K562 (cell line): Measurements from ENCODE around the gene PIN1. TPM values are rescaled to one million over a fixed set of nuclear protein-coding genes. Genes with fewer than 3 reads are reported as not detected.

Experiments used
- CBFA2T2 ChIP-seq: fragments of 450-650 bp; conservative IDR thresholded peaks from 2 replicates; pipeline ENCODE4 v1.6.1; 2017; ENCODE audit warnings: mild to moderate bottlenecking
- CHCHD3 ChIP-seq: fragments of 250-450 bp; sonication (Bioruptor Pico); IDR thresholded peaks from 2 replicates; pipeline ENCODE4 v2.1.2; 2022; ENCODE audit warnings: mild to moderate bottlenecking
- CSDE1 ChIP-seq, 2 experiments: fragments of 450-650 bp; IDR thresholded peaks; 2 replicates each; pipeline ENCODE4 v1.6.1; 2016; ENCODE audit warnings: mild to moderate bottlenecking in 1 of 2
- DMBX1 ChIP-seq: fragments of 250-450 bp; sonication (Bioruptor Pico); IDR thresholded peaks from 2 replicates; pipeline ENCODE4 v1.8.0; 2022; ENCODE audit warnings: inconsistent platforms, mild to moderate bottlenecking, moderate library complexity, borderline replicate concordance
- GABPA ChIP-seq: fragments of 200-800 bp; sonication (Bioruptor generic); conservative IDR thresholded peaks from 2 replicates; pipeline ENCODE4 v1.6.1; 2016; ENCODE audit warnings: low read depth, missing genetic modification characterization, missing compliant biosample characterization
- HBP1 ChIP-seq: fragments of 450-650 bp; formaldehyde crosslinking; IDR thresholded peaks from 2 replicates; pipeline ENCODE4 v1.4.0; 2022; ENCODE audit warnings: missing genetic modification characterization
- HCFC1 ChIP-seq: IDR thresholded peaks from 2 replicates; pipeline ENCODE4 v1.6.1; 2012; ENCODE audit warnings: low read depth, low read length, improper control_type of control experiment
- HEY1 ChIP-seq: fragments of 250-450 bp; sonication (Bioruptor Pico); IDR thresholded peaks from 2 replicates; pipeline ENCODE4 v1.5.0; 2020; ENCODE audit warnings: mild to moderate bottlenecking, moderate library complexity, borderline replicate concordance
- JUNB ChIP-seq: fragments of 450-650 bp; formaldehyde crosslinking; conservative IDR thresholded peaks from 2 replicates; pipeline ENCODE4 v1.4.0; 2020; ENCODE audit warnings: mild to moderate bottlenecking
- KDM1A ChIP-seq, 2 experiments: fragments of 450-650 bp; IDR thresholded peaks; 2 replicates each; pipeline ENCODE4 v1.6.1; 2016; ENCODE audit warnings: mild to moderate bottlenecking in 2 of 2
- MEF2A ChIP-seq: IDR thresholded peaks from 2 replicates; pipeline ENCODE4 v1.6.1; 2011; ENCODE audit warnings: low read depth, mild to moderate bottlenecking, low read length, moderate library complexity; ENCODE audit not compliant: control insufficient read depth
- NEUROD1 ChIP-seq: fragments of 150-350 bp; IDR thresholded peaks from 2 replicates; pipeline ENCODE4 v1.6.1; 2014; ENCODE audit warnings: borderline replicate concordance, low read length, low read depth; ENCODE audit not compliant: partially characterized antibody
- POLR2AphosphoS2 ChIP-seq: IDR thresholded peaks from 2 replicates; pipeline ENCODE4 v1.6.1; 2012; ENCODE audit warnings: low read length, improper control_type of control experiment
- RHOXF2B ChIP-seq: fragments of 250-450 bp; sonication (Bioruptor Pico); conservative IDR thresholded peaks from 2 replicates; pipeline ENCODE4 v1.5.1; 2021
- SMAD2 ChIP-seq: fragments of 150-350 bp; IDR thresholded peaks from 2 replicates; pipeline ENCODE4 v1.6.1; 2014; ENCODE audit warnings: low read depth, mild to moderate bottlenecking, low read length
- SMAD4 ChIP-seq: fragments of 250-450 bp; sonication (Bioruptor Pico); conservative IDR thresholded peaks from 2 replicates; pipeline ENCODE4 v1.8.0; 2021; ENCODE audit warnings: inconsistent platforms, mild to moderate bottlenecking, moderate library complexity
- U2AF2 ChIP-seq: fragments of 200-400 bp; formaldehyde crosslinking; optimal IDR thresholded peaks from 2 replicates; pipeline ENCODE3; 2017; ENCODE audit warnings: low read depth, mild to moderate bottlenecking, low read length
- ZKSCAN1 ChIP-seq: fragments of 150-350 bp; IDR thresholded peaks from 2 replicates; pipeline ENCODE4 v1.6.1; 2016; ENCODE audit warnings: low read depth, low read length
- ZNF707 ChIP-seq: fragments of 250-450 bp; sonication (Bioruptor Pico); conservative IDR thresholded peaks from 2 replicates; pipeline ENCODE4 v1.8.0; 2022; ENCODE audit warnings: inconsistent platforms, mild to moderate bottlenecking, moderate library complexity
- polyA plus RNA-seq, 8 experiments: library from polyadenylated mRNA; depleted of rRNA in 4 of 8; stranded (reverse) in 5 of 8; unstranded in 3 of 8; fragments of >200 nt; fragmentation: Nextera tagmentation in 2 of 8; fragmentation: Illumina TruSeq in 1 of 8; extraction: Ambion mirVana in 2 of 8; extraction: Trizol in 1 of 8; gene quantifications; 2 replicates each; pipeline versions ENCODE4 v1.2.1 to v1.2.3, GENCODE V29; 2011 to 2014; ENCODE audit warnings: inconsistent platforms in 1 of 8, missing spikeins in 1 of 8
- total RNA-seq, 7 experiments: library from RNA; depleted of rRNA in 6 of 7; stranded (reverse); fragments of >200 nt in 6 of 7; fragmentation: Illumina TruSeq in 2 of 7; extraction: Trizol in 2 of 7; gene quantifications; 2 replicates each; pipeline versions ENCODE4 v1.2.1 to v1.2.3, GENCODE V29; 2011 to 2021; ENCODE audit warnings: low replicate concordance in 1 of 7
- TF ChIP-seq, protein P1 (sequence below): fragments of 250-450 bp; sonication (Bioruptor Pico); IDR thresholded peaks from 2 replicates; pipeline ENCODE4 v1.4.0; 2020; ENCODE audit warnings: borderline replicate concordance
- TF ChIP-seq, protein P2 (sequence below): fragments of 200-800 bp; sonication (Bioruptor generic); IDR thresholded peaks from 2 replicates; pipeline ENCODE4 v1.6.1; 2017; ENCODE audit warnings: missing genetic modification characterization, missing compliant biosample characterization
- TF ChIP-seq, protein P3 (sequence below): sonication (generic); formaldehyde crosslinking; IDR thresholded peaks from 2 replicates; pipeline ENCODE4 v1.8.0; 2022; ENCODE audit warnings: missing genetic modification reagents, mild to moderate bottlenecking, borderline replicate concordance

Gene PIN1
- total and polyA plus RNA-seq, 9 of the 15 experiments (the other 6 are each of a cell fraction or from before 2014, with no cell fraction given) = 1.6 to 178 (median 42.5) TPM

DNA sequence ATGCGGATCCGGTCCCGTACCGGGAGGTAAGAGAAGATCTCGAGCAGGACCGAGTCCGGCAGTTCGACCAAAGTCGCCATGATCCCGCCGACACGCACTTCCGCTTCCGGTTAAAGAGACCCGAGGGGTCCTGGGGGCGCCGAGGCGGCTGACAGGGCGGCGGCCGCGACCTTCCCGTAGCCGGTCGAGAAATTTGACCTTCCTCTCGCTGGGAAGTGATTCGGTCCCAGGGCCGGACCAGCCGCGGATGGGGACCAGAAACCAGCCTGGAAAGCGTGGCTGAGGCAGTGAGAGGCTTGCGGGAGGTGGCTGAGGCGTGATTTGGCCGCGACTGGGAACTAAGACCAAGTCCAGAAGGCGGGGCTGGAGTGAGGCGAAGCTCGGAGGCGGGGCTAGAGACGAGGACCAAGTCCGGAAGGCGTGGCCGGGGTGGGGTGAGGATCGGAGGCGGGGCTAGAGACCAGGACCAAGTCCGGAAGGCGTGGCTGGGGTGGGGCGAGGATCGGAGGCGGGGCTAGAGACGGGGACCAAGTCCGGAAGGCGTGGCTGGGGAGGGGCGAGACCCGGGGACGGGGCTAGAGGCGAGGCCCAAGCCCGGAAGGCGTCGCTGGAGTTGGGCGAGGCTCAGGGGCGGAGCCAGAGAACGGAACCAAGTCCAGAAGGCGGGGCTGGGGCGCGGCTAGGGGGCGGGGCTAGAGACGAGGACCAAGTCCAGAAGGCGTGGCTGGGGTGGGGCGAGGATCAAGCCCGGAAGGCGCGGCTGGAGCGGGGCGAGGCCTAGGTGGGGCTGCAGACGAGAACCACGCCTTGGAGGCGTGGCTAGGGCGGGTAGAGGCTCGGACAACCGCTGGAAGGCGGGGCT is 16.2 kb upstream of the PIN1 start, which contains the start of gene FBXL12 (continued):
- TF ChIP-seq, protein P1, sequence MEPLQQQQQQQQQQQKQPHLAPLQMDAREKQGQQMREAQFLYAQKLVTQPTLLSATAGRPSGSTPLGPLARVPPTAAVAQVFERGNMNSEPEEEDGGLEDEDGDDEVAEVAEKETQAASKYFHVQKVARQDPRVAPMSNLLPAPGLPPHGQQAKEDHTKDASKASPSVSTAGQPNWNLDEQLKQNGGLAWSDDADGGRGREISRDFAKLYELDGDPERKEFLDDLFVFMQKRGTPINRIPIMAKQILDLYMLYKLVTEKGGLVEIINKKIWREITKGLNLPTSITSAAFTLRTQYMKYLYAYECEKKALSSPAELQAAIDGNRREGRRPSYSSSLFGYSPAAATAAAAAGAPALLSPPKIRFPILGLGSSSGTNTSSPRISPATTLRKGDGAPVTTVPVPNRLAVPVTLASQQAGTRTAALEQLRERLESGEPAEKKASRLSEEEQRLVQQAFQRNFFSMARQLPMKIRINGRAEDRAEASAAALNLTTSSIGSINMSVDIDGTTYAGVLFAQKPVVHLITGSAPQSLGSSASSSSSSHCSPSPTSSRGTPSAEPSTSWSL (CRISPR knock-in tag) = no peak
- no peak for TF ChIP-seq DMBX1 (CRISPR knock-in tag)
- TF ChIP-seq, protein P2, sequence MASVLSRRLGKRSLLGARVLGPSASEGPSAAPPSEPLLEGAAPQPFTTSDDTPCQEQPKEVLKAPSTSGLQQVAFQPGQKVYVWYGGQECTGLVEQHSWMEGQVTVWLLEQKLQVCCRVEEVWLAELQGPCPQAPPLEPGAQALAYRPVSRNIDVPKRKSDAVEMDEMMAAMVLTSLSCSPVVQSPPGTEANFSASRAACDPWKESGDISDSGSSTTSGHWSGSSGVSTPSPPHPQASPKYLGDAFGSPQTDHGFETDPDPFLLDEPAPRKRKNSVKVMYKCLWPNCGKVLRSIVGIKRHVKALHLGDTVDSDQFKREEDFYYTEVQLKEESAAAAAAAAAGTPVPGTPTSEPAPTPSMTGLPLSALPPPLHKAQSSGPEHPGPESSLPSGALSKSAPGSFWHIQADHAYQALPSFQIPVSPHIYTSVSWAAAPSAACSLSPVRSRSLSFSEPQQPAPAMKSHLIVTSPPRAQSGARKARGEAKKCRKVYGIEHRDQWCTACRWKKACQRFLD (CRISPR knock-in tag) = no peak
- no peak for TF ChIP-seq RHOXF2B (CRISPR knock-in tag)
- TF ChIP-seq JUNB = no peak
- no peak; the same call in 1 of the 2 replicates for TF ChIP-seq ZKSCAN1
- no peak for TF ChIP-seq ZNF707
- TF ChIP-seq KDM1A (IDR thresholded peaks at IDR 0.05) = no peak
- TF ChIP-seq GABPA = peak; percentile 97
- TF ChIP-seq, protein P3, sequence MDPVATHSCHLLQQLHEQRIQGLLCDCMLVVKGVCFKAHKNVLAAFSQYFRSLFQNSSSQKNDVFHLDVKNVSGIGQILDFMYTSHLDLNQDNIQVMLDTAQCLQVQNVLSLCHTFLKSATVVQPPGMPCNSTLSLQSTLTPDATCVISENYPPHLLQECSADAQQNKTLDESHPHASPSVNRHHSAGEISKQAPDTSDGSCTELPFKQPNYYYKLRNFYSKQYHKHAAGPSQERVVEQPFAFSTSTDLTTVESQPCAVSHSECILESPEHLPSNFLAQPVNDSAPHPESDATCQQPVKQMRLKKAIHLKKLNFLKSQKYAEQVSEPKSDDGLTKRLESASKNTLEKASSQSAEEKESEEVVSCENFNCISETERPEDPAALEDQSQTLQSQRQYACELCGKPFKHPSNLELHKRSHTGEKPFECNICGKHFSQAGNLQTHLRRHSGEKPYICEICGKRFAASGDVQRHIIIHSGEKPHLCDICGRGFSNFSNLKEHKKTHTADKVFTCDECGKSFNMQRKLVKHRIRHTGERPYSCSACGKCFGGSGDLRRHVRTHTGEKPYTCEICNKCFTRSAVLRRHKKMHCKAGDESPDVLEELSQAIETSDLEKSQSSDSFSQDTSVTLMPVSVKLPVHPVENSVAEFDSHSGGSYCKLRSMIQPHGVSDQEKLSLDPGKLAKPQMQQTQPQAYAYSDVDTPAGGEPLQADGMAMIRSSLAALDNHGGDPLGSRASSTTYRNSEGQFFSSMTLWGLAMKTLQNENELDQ (CRISPR knock-in tag) = no peak
- TF ChIP-seq NEUROD1 = no peak
- no peak for TF ChIP-seq CSDE1 (IDR thresholded peaks at IDR 0.05)
- TF ChIP-seq CBFA2T2 = no peak
- no peak for TF ChIP-seq U2AF2
- TF ChIP-seq HBP1 (CRISPR knock-in tag) = no peak
- TF ChIP-seq MEF2A = no peak
- no peak for TF ChIP-seq SMAD2
- TF ChIP-seq HEY1 (CRISPR knock-in tag) = no peak
- TF ChIP-seq POLR2AphosphoS2 = peak; percentile 82; the same call in 1 of the 2 replicates
- no peak for TF ChIP-seq CHCHD3
- TF ChIP-seq SMAD4 (CRISPR knock-in tag) = 0 out of 2 replicates have a peak, but pooled peaks have one; percentile 41
- TF ChIP-seq HCFC1 = peak; percentile 45; the same call in 1 of the 2 replicates
